Osteocyte (in vitro differentiated cells): ENCODE data around the gene TET3. TPM values are rescaled to one million over a fixed set of nuclear protein-coding genes. Genes with fewer than 3 reads are reported as not detected.

Experiments
- DNase-seq: peaks from one replicate; pipeline ENCODE4 v3.0.0; 2021; ENCODE audit warnings: mixed read lengths; ENCODE audit not compliant: unreplicated experiment; ENCODE audit errors: extremely low spot score
- H3K27ac Mint-ChIP-seq: one replicate; pipeline ENCODE4 v1.8.0; 2021; ENCODE audit warnings: mild to moderate bottlenecking, mixed read lengths; ENCODE audit not compliant: unreplicated experiment
- H3K27me3 Mint-ChIP-seq: one replicate; pipeline ENCODE4 v1.8.0; 2021; ENCODE audit warnings: mixed read lengths; ENCODE audit not compliant: unreplicated experiment
- H3K36me3 Mint-ChIP-seq: one replicate; pipeline ENCODE4 v1.8.0; 2021; ENCODE audit warnings: mixed read lengths; ENCODE audit not compliant: unreplicated experiment
- H3K4me1 Mint-ChIP-seq: one replicate; pipeline ENCODE4 v1.8.0; 2021; ENCODE audit warnings: mixed read lengths; ENCODE audit not compliant: unreplicated experiment
- H3K4me3 Mint-ChIP-seq: one replicate; pipeline ENCODE4 v1.8.0; 2021; ENCODE audit warnings: mild to moderate bottlenecking, moderate library complexity, mixed read lengths; ENCODE audit not compliant: unreplicated experiment
- H3K9me3 Mint-ChIP-seq: one replicate; pipeline ENCODE4 v1.8.0; 2021; ENCODE audit warnings: mixed read lengths; ENCODE audit not compliant: unreplicated experiment
- total RNA-seq: library from RNA; stranded (reverse); gene quantifications from 2 replicates; pipeline ENCODE4 v1.2.1, GENCODE V29; 2021
- TF ChIP-seq, protein P1 (sequence below): fragments of 200-600 bp; sonication (generic); IDR thresholded peaks from 2 replicates; pipeline ENCODE4 v1.5.0; 2021; ENCODE audit warnings: antibody characterized with exemption, mild to moderate bottlenecking, moderate library complexity

The TET3 gene
- total RNA-seq, 1 donor from 2014 or later: 26.5 TPM

DNA sequence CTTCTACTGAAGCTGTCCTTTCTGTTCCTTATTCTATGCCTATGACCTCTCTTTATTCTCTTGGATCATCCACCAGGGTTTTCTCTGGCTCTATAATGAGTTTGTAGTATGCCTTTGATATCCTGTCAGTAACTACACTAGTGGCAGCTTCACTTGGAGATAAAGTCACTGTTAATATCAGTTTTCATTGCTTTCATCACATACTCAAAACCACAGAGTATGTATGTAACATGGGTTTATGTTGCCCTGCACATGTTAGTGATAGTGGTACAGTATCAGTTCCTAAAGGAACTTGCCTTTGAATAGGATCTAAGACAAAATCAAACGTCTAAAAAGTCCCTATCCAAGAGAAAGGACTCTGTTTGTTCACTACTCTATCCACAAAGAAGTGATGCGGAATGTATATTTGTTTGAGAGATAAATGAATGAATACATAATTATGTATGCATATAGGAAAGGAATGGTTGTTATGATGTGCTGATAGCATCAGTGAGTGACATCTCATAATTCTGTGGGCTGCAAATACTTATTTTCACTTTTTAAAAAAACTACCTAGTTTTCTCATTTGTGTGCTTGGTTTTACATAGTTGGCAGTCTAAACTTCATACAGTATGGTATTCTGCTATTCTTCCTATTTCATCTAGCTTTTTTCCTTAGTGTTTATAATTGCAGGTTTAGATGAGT, 45.1 kb downstream of the TET3 start:
- TF ChIP-seq, protein P1, sequence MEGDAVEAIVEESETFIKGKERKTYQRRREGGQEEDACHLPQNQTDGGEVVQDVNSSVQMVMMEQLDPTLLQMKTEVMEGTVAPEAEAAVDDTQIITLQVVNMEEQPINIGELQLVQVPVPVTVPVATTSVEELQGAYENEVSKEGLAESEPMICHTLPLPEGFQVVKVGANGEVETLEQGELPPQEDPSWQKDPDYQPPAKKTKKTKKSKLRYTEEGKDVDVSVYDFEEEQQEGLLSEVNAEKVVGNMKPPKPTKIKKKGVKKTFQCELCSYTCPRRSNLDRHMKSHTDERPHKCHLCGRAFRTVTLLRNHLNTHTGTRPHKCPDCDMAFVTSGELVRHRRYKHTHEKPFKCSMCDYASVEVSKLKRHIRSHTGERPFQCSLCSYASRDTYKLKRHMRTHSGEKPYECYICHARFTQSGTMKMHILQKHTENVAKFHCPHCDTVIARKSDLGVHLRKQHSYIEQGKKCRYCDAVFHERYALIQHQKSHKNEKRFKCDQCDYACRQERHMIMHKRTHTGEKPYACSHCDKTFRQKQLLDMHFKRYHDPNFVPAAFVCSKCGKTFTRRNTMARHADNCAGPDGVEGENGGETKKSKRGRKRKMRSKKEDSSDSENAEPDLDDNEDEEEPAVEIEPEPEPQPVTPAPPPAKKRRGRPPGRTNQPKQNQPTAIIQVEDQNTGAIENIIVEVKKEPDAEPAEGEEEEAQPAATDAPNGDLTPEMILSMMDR: no peak
- H3K4me1 Mint-ChIP-seq: peaks cover 35% of the 10 kb centered on the region
- no peak overlapping the region for H3K27ac Mint-ChIP-seq
- H3K36me3 Mint-ChIP-seq: peaks cover 4% of the 10 kb centered on the region
- H3K27me3 Mint-ChIP-seq: no peaks in the 10 kb centered on the region
- no peaks in the 10 kb centered on the region for H3K9me3 Mint-ChIP-seq
- no peak for DNase-seq
- no peak overlapping the region for H3K4me3 Mint-ChIP-seq

DNA sequence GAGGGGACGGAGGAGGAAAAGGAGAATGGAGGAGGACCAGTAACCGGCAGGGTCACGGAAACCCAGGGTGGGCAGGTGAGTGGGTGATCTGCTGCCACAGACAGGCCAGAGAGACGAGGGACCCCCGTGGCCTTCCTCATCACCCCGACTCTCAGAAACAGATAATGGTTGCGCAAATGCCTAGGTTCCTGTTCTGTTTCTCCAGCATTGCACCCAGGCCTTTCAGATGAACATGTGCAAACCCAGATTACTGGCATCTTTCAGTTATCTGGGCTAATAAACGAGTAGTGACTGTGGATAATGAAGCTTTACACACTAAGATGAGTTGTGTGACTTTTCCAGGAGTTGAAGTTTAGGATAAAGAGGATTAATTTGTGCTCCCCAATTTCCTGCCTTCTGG, 46.5 kb downstream of the TET3 start:
- no peak for DNase-seq
- Mint-ChIP-seq H3K27ac (no peak overlapping the region), H3K27me3 (no peaks in the 10 kb centered on the region), H3K9me3 (no peaks in the 10 kb centered on the region), H3K36me3 (peaks cover 4% of the 10 kb centered on the region), H3K4me1 (peaks cover 29% of the 10 kb centered on the region), H3K4me3 (no peak overlapping the region)
- TF ChIP-seq, protein P1: no peak

DNA sequence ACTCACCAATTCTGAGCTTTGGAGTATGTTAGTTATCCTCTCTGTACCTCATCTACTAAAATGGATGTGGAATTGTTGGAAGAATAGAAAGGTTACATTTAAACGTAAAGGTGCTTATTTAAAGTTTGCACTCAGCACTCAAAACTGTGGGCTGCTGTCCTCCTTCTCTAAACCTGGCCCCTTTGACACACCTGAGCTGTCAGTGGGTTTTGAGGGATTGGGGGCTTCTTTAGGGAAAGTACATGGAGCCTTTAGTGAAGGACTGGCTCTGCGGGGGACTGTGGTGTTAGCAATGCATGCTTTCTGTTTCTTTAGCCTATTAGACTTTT, 47.2 kb downstream of the TET3 start:
- H3K36me3 Mint-ChIP-seq: peaks cover 4% of the 10 kb centered on the region
- no peaks in the 10 kb centered on the region for H3K9me3 Mint-ChIP-seq
- peak overlapping the region; percentile 6 for H3K27ac Mint-ChIP-seq
- no peaks in the 10 kb centered on the region for H3K27me3 Mint-ChIP-seq
- DNase-seq: no peak
- TF ChIP-seq, protein P1: no peak
- H3K4me3 Mint-ChIP-seq: no peak overlapping the region
- H3K4me1 Mint-ChIP-seq: peaks cover 30% of the 10 kb centered on the region

DNA sequence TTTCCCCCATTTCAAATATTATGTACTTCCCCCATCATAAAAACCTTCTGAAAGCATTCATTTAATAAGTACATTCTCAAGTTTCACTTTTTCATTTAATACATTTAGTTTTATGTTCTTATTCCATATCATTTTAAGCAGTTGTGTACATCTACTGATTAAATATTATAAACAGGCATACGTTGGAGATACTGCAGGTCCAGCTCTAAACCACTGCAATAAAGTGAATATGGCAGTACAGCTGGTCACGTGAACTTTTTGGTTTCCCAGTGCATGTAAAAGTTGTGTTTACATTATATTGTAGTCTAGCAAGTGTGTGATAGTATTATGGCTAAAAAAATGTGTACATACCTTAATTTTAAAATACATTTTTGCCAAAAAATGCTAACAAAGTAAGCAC, 48.7 kb downstream of the TET3 start:
- Mint-ChIP-seq H3K27me3 (no peaks in the 10 kb centered on the region), H3K4me3 (no peak overlapping the region), H3K4me1 (peaks cover 39% of the 10 kb centered on the region), H3K9me3 (no peaks in the 10 kb centered on the region), H3K36me3 (peaks cover 1% of the 10 kb centered on the region), H3K27ac (no peak overlapping the region)
- TF ChIP-seq, protein P1: no peak
- no peak for DNase-seq

Other genes with a start within 250 kb of the TET3 start
- gene TPRKB, start 247.6 kb upstream of the TET3 start, total RNA-seq: 16.2 and 16.7 TPM in 2 replicates
- 24.7 and 25.0 TPM in 2 replicates for gene DUSP11, start 204.8 kb upstream of the TET3 start, total RNA-seq
- gene C2orf78, start 200.7 kb upstream of the TET3 start, total RNA-seq: not detected in 2 replicates
- 34.6 and 39.1 TPM in 2 replicates for gene STAMBP, start 155.9 kb upstream of the TET3 start, total RNA-seq
- gene ACTG2, start 91.9 kb upstream of the TET3 start, total RNA-seq: 190 and 191 TPM in 2 replicates
- 63.9 and 64.8 TPM in 2 replicates for gene DGUOK, start 58.0 kb upstream of the TET3 start, total RNA-seq
- gene BOLA3, start 163.0 kb downstream of the TET3 start, total RNA-seq: 22.4 and 23.1 TPM in 2 replicates
- 96.1 and 96.3 TPM in 2 replicates for gene MOB1A, start 194.0 kb downstream of the TET3 start, total RNA-seq
- 223 and 242 TPM in 2 replicates for gene MTHFD2, start 213.7 kb downstream of the TET3 start, total RNA-seq